Thyroid gland (tissue), 4 donors: ENCODE data around the gene ENDOV. TPM values are rescaled to one million over a fixed set of nuclear protein-coding genes. Genes with fewer than 3 reads are reported as not detected.
"Not testable (repeated sequence)": the region's sequence is repeated elsewhere in the genome, so short reads cannot be mapped to it uniquely, and the experiment has no call there.

ENCODE experiments used
- DNase-seq, 2 donors: peaks; one replicate each; pipeline ENCODE4 v3.0.0-alpha.2; 2019
- H3K27ac ChIP-seq, 3 donors: fragments of 200-600 bp; sonication (generic); 1 replicate in 2 of 3; 2 replicates in 1 of 3; pipeline ENCODE4 v1.5.1; 2016 to 2019; ENCODE audit warnings: mild to moderate bottlenecking in 1 of 3, moderate library complexity in 1 of 3
- H3K27me3 ChIP-seq: fragments of 200-600 bp; sonication (generic); one replicate; pipeline ENCODE4 v1.5.1; 2019
- H3K36me3 ChIP-seq, 2 donors: fragments of 200-600 bp; sonication (generic); one replicate each; pipeline ENCODE4 v1.5.1; 2016 to 2019
- H3K4me1 ChIP-seq, 2 donors: fragments of 200-600 bp; sonication (generic); one replicate each; pipeline ENCODE4 v1.5.1; 2017 to 2019
- H3K4me3 ChIP-seq, 3 donors: fragments of 200-600 bp; sonication (generic); replicated peaks in 1 of 3; 1 replicate in 2 of 3; 2 replicates in 1 of 3; pipeline ENCODE4 v1.5.1; 2016; ENCODE audit warnings: mild to moderate bottlenecking in 1 of 3
- H3K9me3 ChIP-seq: fragments of 200-600 bp; sonication (generic); one replicate; pipeline ENCODE4 v1.5.1; 2017
- CTCF ChIP-seq, 6 experiments: fragments of 200-600 bp in 3 of 6; fragments of 450-650 bp in 3 of 6; sonication (generic) in 3 of 6; IDR thresholded peaks; one replicate each; pipeline ENCODE4 v1.5.1; 2016 to 2019; ENCODE audit warnings: antibody characterized with exemption in 6 of 6, mild to moderate bottlenecking in 2 of 6, inconsistent platforms in 1 of 6, moderate library complexity in 1 of 6
- POLR2A ChIP-seq, 2 donors: fragments of 450-650 bp; IDR thresholded peaks; one replicate each; pipeline ENCODE4 v1.6.1; 2017; ENCODE audit warnings: antibody characterized with exemption in 2 of 2, mild to moderate bottlenecking in 2 of 2, moderate library complexity in 1 of 2
- WGBS, 2 donors: methylation state at CpG; one replicate each; pipeline ENCODE4 v1.1.5; 2017; 5-methylcytosine and 5-hydroxymethylcytosine counted together
- intact Hi-C: fragments of 100-400 bp; cut with DNase I; formaldehyde crosslinking; loops from one replicate; pipeline ENCODE4 v1.15.1; 2023
- total RNA-seq, 4 donors: library from RNA; depleted of rRNA; stranded (reverse); fragments of >200 nt; gene quantifications; one replicate each; pipeline ENCODE4 v1.2.3, GENCODE V29; 2016

The ENDOV gene
- total RNA-seq, 4 donors from 2014 or later = 18.8 to 37.1 (median 21.2) TPM

GRCh38 chr17:80397686-80398085, 17.3 kb upstream of the ENDOV start:
- TF ChIP-seq POLR2A (IDR thresholded peaks at IDR 0.05) = no peak
- no peak for TF ChIP-seq CTCF (IDR thresholded peaks at IDR 0.05)
- DNase-seq = peak in 1 of 2 donors; percentile 19
- Histone ChIP-seq H3K27me3 (no peaks in the 10 kb centered on the region), H3K4me3 (no peak overlapping the region), H3K4me1 (peaks cover 0 to 5% of the 10 kb centered on the region in 2 donors), H3K9me3 (no peaks in the 10 kb centered on the region), H3K36me3 (peaks cover 18 to 25% of the 10 kb centered on the region in 2 donors), H3K27ac (no peak overlapping the region)
- WGBS, 2 donors = 50 to 61% methylated on average over 6 of the region's 10 CpGs
- intact Hi-C loops = no loop called here

GRCh38 chr17:80401086-80401485, 13.9 kb upstream of the ENDOV start:
- WGBS, 2 donors = 80 to 86% methylated on average over 9 of the region's 9 CpGs
- H3K4me1 ChIP-seq, H3K4me3 ChIP-seq, H3K27ac ChIP-seq, H3K9me3 ChIP-seq, intact Hi-C loops, H3K27me3 ChIP-seq, DNase-seq, H3K36me3 ChIP-seq: not testable (repeated sequence)

- H3K4me1 ChIP-seq, intact Hi-C loops, H3K9me3 ChIP-seq, H3K4me3 ChIP-seq, DNase-seq, H3K36me3 ChIP-seq, H3K27ac ChIP-seq, H3K27me3 ChIP-seq: not testable (repeated sequence)
- 91 to 98% methylated on average over 6 to 12 of the region's 13 CpGs for WGBS, 2 donors
Observed at GRCh38 chr17:80402102-80402501, 12.9 kb upstream of the ENDOV start.

GRCh38 chr17:80402959-80403358, 12.0 kb upstream of the ENDOV start:
- H3K27ac ChIP-seq = no peak overlapping the region
- no peak for TF ChIP-seq CTCF (IDR thresholded peaks at IDR 0.05)
- no peak for TF ChIP-seq POLR2A (IDR thresholded peaks at IDR 0.05)
- WGBS, 2 donors = 95 to 98% methylated on average over 4 of the region's 4 CpGs
- intact Hi-C loops = no loop called here
- no peaks in the 10 kb centered on the region for H3K9me3 ChIP-seq
- H3K27me3 ChIP-seq = no peaks in the 10 kb centered on the region
- H3K4me1 ChIP-seq = peaks cover 0 to 5% of the 10 kb centered on the region in 2 donors
- DNase-seq = no peak
- no peaks in the 10 kb centered on the region for H3K36me3 ChIP-seq
- no peak overlapping the region for H3K4me3 ChIP-seq

GRCh38 chr17:80406146-80406545, 8.8 kb upstream of the ENDOV start:
- Histone ChIP-seq H3K27me3 (no peaks in the 10 kb centered on the region), H3K36me3 (no peaks in the 10 kb centered on the region), H3K4me3 (no peak overlapping the region), H3K9me3 (no peaks in the 10 kb centered on the region), H3K27ac (no peak overlapping the region), H3K4me1 (no peaks in the 10 kb centered on the region)
- WGBS, 2 donors = 87 to 92% methylated on average over 8 of the region's 8 CpGs
- TF ChIP-seq CTCF (IDR thresholded peaks at IDR 0.05) (no peak), POLR2A (IDR thresholded peaks at IDR 0.05) (no peak)
- no peak for DNase-seq
- intact Hi-C loops = no loop called here

- WGBS, 2 donors = 86 to 89% methylated on average over 5 of the region's 5 CpGs
- DNase-seq, H3K27ac ChIP-seq, H3K4me1 ChIP-seq, H3K27me3 ChIP-seq, intact Hi-C loops, H3K36me3 ChIP-seq, H3K9me3 ChIP-seq, H3K4me3 ChIP-seq: not testable (repeated sequence)
Observed at GRCh38 chr17:80407917-80408316, 7.0 kb upstream of the ENDOV start.

- Histone ChIP-seq H3K27ac (no peak overlapping the region), H3K4me1 (peaks cover 2 to 4% of the 10 kb centered on the region in 2 donors), H3K9me3 (no peaks in the 10 kb centered on the region), H3K36me3 (no peaks in the 10 kb centered on the region), H3K27me3 (no peaks in the 10 kb centered on the region), H3K4me3 (no peak overlapping the region)
- DNase-seq = peak; percentile 20 to 39
- TF ChIP-seq CTCF (IDR thresholded peaks at IDR 0.05) = no peak
- intact Hi-C loops = no loop called here
- 17 to 21% methylated on average over 6 of the region's 6 CpGs for WGBS, 2 donors
Observed at GRCh38 chr17:80408872-80409271, 6.1 kb upstream of the ENDOV start.
